Mucosa of rectum (tissue), 2 donors: ENCODE measurements around the gene DPP6.
"Not testable (repeated sequence)": the region's sequence is repeated elsewhere in the genome, so short reads cannot be mapped to it uniquely, and the experiment has no call there.

Source experiments
- H3K27ac ChIP-seq, 2 donors: one replicate each; pipeline ENCODE4 v1.7.0; 2013; ENCODE audit warnings: inconsistent platforms in 2 of 2, low read depth in 2 of 2, low read length in 2 of 2
- H3K27me3 ChIP-seq, 2 donors: one replicate each; pipeline ENCODE4 v1.7.0; 2013; ENCODE audit warnings: low read length in 2 of 2; ENCODE audit not compliant: control insufficient read depth in 2 of 2, insufficient read depth in 2 of 2
- H3K36me3 ChIP-seq, 2 donors: one replicate each; pipeline ENCODE4 v1.7.0; 2013; ENCODE audit warnings: low read length in 2 of 2; ENCODE audit not compliant: control insufficient read depth in 2 of 2, insufficient read depth in 2 of 2
- H3K4me1 ChIP-seq, 2 donors: one replicate each; pipeline ENCODE4 v1.7.0; 2013; ENCODE audit warnings: low read length in 2 of 2, mild to moderate bottlenecking in 1 of 2; ENCODE audit not compliant: control insufficient read depth in 2 of 2, insufficient read depth in 2 of 2
- H3K4me3 ChIP-seq, 2 donors: one replicate each; pipeline ENCODE4 v1.7.0; 2013; ENCODE audit warnings: low read length in 2 of 2
- H3K9ac ChIP-seq, 2 donors: one replicate each; pipeline ENCODE4 v1.7.0; 2013; ENCODE audit warnings: low read length in 2 of 2, low read depth in 1 of 2, mild to moderate bottlenecking in 1 of 2
- H3K9me3 ChIP-seq, 2 donors: one replicate each; pipeline ENCODE4 v1.7.0; 2013; ENCODE audit warnings: low read length in 2 of 2; ENCODE audit not compliant: control insufficient read depth in 2 of 2
- donor health status: healthy.
- donor health status: Normal muscosa, but diverticular disease.

Gene DPP6

GRCh38 chr7:154051643-154052529 lies at the start of gene DPP6:
Gene DPP6 (plus strand): TSS chr7:154052398.
- not testable (repeated sequence) for H3K4me3 ChIP-seq

GRCh38 chr7:154009423-154009911 lies 42.7 kb upstream of the DPP6 start:
- not testable (repeated sequence) for H3K9ac ChIP-seq, H3K36me3 ChIP-seq, H3K9me3 ChIP-seq, H3K4me1 ChIP-seq, H3K4me3 ChIP-seq, H3K27ac ChIP-seq, H3K27me3 ChIP-seq

More at GRCh38 chr7:154051643-154052529, at the start of gene DPP6:
- not testable (repeated sequence) for H3K9ac ChIP-seq, H3K27ac ChIP-seq, H3K4me1 ChIP-seq, H3K9me3 ChIP-seq, H3K36me3 ChIP-seq, H3K27me3 ChIP-seq

GRCh38 chr7:154010726-154011568 lies 41.3 kb upstream of the DPP6 start:
- H3K36me3 ChIP-seq, H3K9ac ChIP-seq, H3K27me3 ChIP-seq, H3K9me3 ChIP-seq, H3K4me3 ChIP-seq, H3K27ac ChIP-seq, H3K4me1 ChIP-seq: not testable (repeated sequence)

GRCh38 chr7:154012800-154013199 lies 39.4 kb upstream of the DPP6 start:
- not testable (repeated sequence) for H3K27me3 ChIP-seq, H3K4me1 ChIP-seq, H3K4me3 ChIP-seq, H3K36me3 ChIP-seq, H3K9ac ChIP-seq, H3K27ac ChIP-seq, H3K9me3 ChIP-seq

- H3K9me3 ChIP-seq, H3K27ac ChIP-seq, H3K27me3 ChIP-seq, H3K4me1 ChIP-seq, H3K9ac ChIP-seq, H3K4me3 ChIP-seq, H3K36me3 ChIP-seq: not testable (repeated sequence)
Observed at GRCh38 chr7:154015636-154016035, 36.6 kb upstream of the DPP6 start.

GRCh38 chr7:154018354-154018753 lies 33.8 kb upstream of the DPP6 start:
- H3K36me3 ChIP-seq, H3K27me3 ChIP-seq, H3K9me3 ChIP-seq, H3K9ac ChIP-seq, H3K4me1 ChIP-seq, H3K4me3 ChIP-seq, H3K27ac ChIP-seq: not testable (repeated sequence)

- not testable (repeated sequence) for H3K27me3 ChIP-seq, H3K27ac ChIP-seq, H3K4me3 ChIP-seq, H3K9ac ChIP-seq, H3K4me1 ChIP-seq, H3K36me3 ChIP-seq, H3K9me3 ChIP-seq
Observed at GRCh38 chr7:154027805-154028204, 24.4 kb upstream of the DPP6 start.

- H3K36me3 ChIP-seq, H3K27ac ChIP-seq, H3K9ac ChIP-seq, H3K4me3 ChIP-seq, H3K27me3 ChIP-seq, H3K4me1 ChIP-seq, H3K9me3 ChIP-seq: not testable (repeated sequence)
Observed at GRCh38 chr7:154030476-154031080, 21.6 kb upstream of the DPP6 start.

GRCh38 chr7:154039466-154040165 lies 12.6 kb upstream of the DPP6 start:
- not testable (repeated sequence) for H3K9ac ChIP-seq, H3K27ac ChIP-seq, H3K27me3 ChIP-seq, H3K4me3 ChIP-seq, H3K36me3 ChIP-seq, H3K9me3 ChIP-seq, H3K4me1 ChIP-seq
